ENCODE data around the gene CCSER2. TPM values are rescaled to one million over a fixed set of nuclear protein-coding genes. Genes with fewer than 3 reads are reported as not detected.

CCSER2 gene
- total RNA-seq, 1 donor from 2014 or later, result 78.8 TPM

DNA sequence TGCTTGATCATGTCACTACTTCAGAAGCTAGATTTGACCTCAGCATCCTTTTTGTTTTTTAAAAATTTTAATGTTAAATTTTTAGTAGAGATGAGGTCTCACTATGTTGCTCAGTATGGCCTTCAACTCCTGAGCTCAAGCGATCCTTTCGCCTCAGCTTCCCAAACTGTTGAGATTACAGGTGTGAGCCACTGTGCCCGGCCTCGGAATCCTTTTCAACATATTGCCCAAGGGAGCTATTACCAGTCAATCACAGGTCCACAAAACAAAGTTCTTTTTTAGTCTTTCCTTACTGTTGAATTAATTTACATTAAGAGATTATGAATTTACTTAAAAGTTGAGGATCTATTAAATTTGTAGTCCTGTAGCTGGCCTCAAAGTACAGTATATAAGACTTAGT, 37.7 kb downstream of the CCSER2 start:
- Mint-ChIP-seq H3K9me3 (ENCODE audit: low read depth) (no peaks in the 10 kb centered on the region), H3K4me1 (ENCODE audit: low read depth) (peaks cover 29% of the 10 kb centered on the region), H3K36me3 (ENCODE audit: low read depth) (no peaks in the 10 kb centered on the region), H3K4me3 (ENCODE audit: unreplicated experiment) (no peak overlapping the region), H3K27ac (ENCODE audit: unreplicated experiment) (no peak overlapping the region), H3K27me3 (ENCODE audit: low read depth) (no peaks in the 10 kb centered on the region)
- no peak for TF ChIP-seq CTCF (IDR thresholded peaks at IDR 0.05)
- DNase-seq (ENCODE audit: low spot score), result no peak

DNA sequence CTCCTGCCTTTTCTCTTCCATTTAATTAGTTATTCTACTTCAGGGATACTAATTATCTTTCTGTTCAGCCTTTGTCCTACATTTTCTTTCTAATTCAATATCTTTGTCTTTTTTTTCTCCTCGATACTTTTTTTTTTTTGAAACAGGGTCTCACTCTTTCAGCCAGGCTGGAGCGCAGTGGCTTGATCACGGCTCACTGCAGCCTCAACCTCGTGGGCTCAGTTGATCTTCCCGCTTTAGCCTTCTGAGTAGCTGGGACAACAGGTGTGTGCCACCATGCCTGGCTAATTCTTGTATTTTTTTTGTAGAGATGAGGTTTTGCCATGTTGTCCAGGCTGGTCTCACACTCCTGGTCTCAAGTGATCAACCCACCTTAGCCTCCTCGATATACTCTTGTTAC, 38.9 kb downstream of the CCSER2 start:
- TF ChIP-seq CTCF (IDR thresholded peaks at IDR 0.05), result no peak
- H3K27ac Mint-ChIP-seq (ENCODE audit: unreplicated experiment), result no peak overlapping the region
- no peak overlapping the region for H3K4me3 Mint-ChIP-seq (ENCODE audit: unreplicated experiment)
- DNase-seq (ENCODE audit: low spot score), result no peak
- no peaks in the 10 kb centered on the region for H3K9me3 Mint-ChIP-seq (ENCODE audit: low read depth)
- no peaks in the 10 kb centered on the region for H3K27me3 Mint-ChIP-seq (ENCODE audit: low read depth)
- peaks cover 4% of the 10 kb centered on the region for H3K36me3 Mint-ChIP-seq (ENCODE audit: low read depth)
- peaks cover 16% of the 10 kb centered on the region for H3K4me1 Mint-ChIP-seq (ENCODE audit: low read depth)

DNA sequence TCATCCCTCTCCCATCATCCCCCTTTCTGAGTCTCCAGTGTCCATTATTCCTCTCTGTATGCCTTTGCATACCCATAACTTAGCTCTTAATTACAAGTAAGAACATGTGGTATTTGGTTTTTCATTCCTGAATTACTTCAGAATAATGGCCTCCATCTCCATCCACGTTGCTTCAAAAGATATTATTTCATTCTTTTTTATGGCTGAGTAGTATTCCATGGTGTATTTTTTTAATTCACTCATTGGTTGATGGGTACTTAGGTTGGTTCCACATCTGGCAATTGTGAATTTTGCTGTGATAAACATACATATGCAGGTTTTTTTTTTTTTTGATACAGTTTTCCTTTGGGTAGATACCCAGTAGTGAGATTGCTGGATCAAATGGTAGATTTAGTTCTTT, 40.4 kb downstream of the CCSER2 start:
- H3K4me3 Mint-ChIP-seq (ENCODE audit: unreplicated experiment), result no peak overlapping the region
- no peaks in the 10 kb centered on the region for H3K9me3 Mint-ChIP-seq (ENCODE audit: low read depth)
- no peaks in the 10 kb centered on the region for H3K27me3 Mint-ChIP-seq (ENCODE audit: low read depth)
- no peak for DNase-seq (ENCODE audit: low spot score)
- no peak for TF ChIP-seq CTCF (IDR thresholded peaks at IDR 0.05)
- peaks cover 6% of the 10 kb centered on the region for H3K4me1 Mint-ChIP-seq (ENCODE audit: low read depth)
- H3K27ac Mint-ChIP-seq (ENCODE audit: unreplicated experiment), result no peak overlapping the region
- H3K36me3 Mint-ChIP-seq (ENCODE audit: low read depth), result peaks cover 4% of the 10 kb centered on the region

GRCh38 chr10:84370283-84370682, 41.9 kb downstream of the CCSER2 start:
- Mint-ChIP-seq H3K27ac (ENCODE audit: unreplicated experiment) (no peak overlapping the region), H3K27me3 (ENCODE audit: low read depth) (no peaks in the 10 kb centered on the region), H3K9me3 (ENCODE audit: low read depth) (no peaks in the 10 kb centered on the region), H3K4me1 (ENCODE audit: low read depth) (peaks cover 6% of the 10 kb centered on the region), H3K4me3 (ENCODE audit: unreplicated experiment) (no peak overlapping the region), H3K36me3 (ENCODE audit: low read depth) (peaks cover 4% of the 10 kb centered on the region)
- no peak for TF ChIP-seq CTCF (IDR thresholded peaks at IDR 0.05)
- no peak for DNase-seq (ENCODE audit: low spot score)

DNA sequence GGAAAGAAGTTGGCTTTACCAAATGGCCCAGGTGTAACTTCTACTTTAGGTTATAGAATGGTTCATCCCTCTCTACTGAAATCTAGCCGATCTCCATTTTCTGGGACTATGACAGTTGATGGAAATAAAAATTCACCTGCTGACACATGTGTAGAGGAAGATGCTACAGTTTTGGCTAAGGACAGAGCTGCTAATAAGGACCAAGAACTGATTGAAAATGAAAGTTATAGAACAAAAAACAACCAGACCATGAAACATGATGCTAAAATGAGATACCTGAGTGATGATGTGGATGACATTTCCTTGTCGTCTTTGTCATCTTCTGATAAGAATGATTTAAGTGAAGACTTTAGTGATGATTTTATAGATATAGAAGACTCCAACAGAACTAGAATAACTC, 43.6 kb downstream of the CCSER2 start:
- DNase-seq (ENCODE audit: low spot score), result no peak
- Mint-ChIP-seq H3K36me3 (ENCODE audit: low read depth) (peaks cover 4% of the 10 kb centered on the region), H3K27ac (ENCODE audit: unreplicated experiment) (no peak overlapping the region), H3K4me3 (ENCODE audit: unreplicated experiment) (no peak overlapping the region), H3K9me3 (ENCODE audit: low read depth) (no peaks in the 10 kb centered on the region), H3K4me1 (ENCODE audit: low read depth) (peaks cover 3% of the 10 kb centered on the region), H3K27me3 (ENCODE audit: low read depth) (no peaks in the 10 kb centered on the region)
- no peak for TF ChIP-seq CTCF (IDR thresholded peaks at IDR 0.05)
